ENCODE data around the gene GLUD1.
"Not testable (repeated sequence)": the region's sequence is repeated elsewhere in the genome, so short reads cannot be mapped to it uniquely, and the experiment has no call there.

DNA sequence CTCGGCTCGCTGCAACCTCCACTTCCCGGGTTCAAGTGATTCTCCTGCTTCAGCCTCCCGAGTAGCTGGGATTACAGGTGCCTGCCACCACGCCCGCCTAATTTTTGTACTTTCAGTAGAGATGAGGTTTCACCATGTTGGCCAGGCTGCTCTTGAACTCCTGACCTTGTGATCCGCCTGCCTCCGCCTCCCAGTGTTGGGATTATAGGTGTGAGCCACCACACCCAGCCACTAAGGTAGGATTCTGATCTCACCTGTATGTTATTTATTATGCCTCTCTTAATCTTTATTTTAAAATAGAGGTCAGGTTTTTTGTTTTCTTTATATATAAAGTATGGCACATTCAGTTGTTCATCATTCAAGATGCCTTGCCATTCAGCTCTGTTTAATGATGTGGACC lies 10.1 kb upstream of the GLUD1 start:
- TF ChIP-seq, protein P1, sequence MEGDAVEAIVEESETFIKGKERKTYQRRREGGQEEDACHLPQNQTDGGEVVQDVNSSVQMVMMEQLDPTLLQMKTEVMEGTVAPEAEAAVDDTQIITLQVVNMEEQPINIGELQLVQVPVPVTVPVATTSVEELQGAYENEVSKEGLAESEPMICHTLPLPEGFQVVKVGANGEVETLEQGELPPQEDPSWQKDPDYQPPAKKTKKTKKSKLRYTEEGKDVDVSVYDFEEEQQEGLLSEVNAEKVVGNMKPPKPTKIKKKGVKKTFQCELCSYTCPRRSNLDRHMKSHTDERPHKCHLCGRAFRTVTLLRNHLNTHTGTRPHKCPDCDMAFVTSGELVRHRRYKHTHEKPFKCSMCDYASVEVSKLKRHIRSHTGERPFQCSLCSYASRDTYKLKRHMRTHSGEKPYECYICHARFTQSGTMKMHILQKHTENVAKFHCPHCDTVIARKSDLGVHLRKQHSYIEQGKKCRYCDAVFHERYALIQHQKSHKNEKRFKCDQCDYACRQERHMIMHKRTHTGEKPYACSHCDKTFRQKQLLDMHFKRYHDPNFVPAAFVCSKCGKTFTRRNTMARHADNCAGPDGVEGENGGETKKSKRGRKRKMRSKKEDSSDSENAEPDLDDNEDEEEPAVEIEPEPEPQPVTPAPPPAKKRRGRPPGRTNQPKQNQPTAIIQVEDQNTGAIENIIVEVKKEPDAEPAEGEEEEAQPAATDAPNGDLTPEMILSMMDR (IDR thresholded peaks at IDR 0.05) = not testable (repeated sequence)
- TF ChIP-seq POLR2A (IDR thresholded peaks at IDR 0.05) = not testable (repeated sequence)

Data from esophagus squamous epithelium (tissue), 4 donors.